CD4-positive, alpha-beta T cell treated with Interleukin-6 for 4 hours (primary cell): Measurements from ENCODE around the gene DPP7.
A peak's percentile ranks its signal among the peaks of the same experiment; 100 is the strongest.

Experiments
- DNase-seq: peaks from one replicate; pipeline ENCODE4 v3.0.0-alpha.2; 2020; ENCODE audit warnings: mixed read lengths

DPP7 gene

DNA sequence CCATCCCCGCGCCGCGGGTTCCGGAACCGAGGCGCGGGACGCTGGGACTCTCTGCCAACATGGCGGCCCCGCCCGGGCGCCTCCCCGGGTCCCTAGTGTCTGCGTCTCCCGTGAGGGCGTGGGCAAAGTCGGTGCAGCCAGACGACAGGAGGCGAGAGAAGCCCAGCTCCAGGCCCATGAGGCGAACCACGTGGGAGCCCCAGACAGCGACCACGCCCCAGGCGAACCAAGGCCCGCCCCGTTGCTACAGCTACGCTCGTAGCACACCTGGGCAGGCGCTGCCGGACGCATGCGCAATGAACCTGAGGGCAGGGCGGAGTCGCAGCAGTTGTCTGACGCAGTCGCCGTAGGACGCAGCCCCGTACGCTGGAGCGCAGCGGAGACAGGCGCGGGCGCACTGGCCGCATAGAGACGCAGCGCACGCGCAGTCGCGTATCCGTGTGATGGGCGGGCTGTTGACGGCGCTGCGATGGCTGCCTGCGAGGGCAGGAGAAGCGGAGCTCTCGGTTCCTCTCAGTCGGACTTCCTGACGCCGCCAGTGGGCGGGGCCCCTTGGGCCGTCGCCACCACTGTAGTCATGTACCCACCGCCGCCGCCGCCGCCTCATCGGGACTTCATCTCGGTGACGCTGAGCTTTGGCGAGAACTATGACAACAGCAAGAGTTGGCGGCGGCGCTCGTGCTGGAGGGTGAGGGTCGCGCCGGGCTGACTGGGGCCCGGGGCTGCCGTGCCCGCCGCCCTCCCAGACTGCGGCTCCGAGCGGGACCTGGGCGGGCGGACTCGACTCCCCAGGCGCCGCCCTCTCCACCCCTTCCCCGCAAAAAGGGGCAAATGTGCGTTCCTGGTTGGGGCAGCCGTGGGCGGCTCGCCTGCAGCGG lies 27.8 kb downstream of the DPP7 start, which contains the start of gene MAN1B1:
Gene MAN1B1, plus strand, starts transcription at position 455 of the 878 bp plus-strand sequence. Its CDS starts 15 bp downstream, at position 470.
- peak; percentile 100 for DNase-seq

GRCh38 chr9:137085920-137086530 lies 28.5 kb downstream of the DPP7 start:
- DNase-seq = peak; percentile 34

- DNase-seq = no peak
These were observed 30.0 kb downstream of the DPP7 start for GRCh38 chr9:137084526-137084925.

GRCh38 chr9:137083394-137084004 lies 31.0 kb downstream of the DPP7 start:
- no peak for DNase-seq

DNA sequence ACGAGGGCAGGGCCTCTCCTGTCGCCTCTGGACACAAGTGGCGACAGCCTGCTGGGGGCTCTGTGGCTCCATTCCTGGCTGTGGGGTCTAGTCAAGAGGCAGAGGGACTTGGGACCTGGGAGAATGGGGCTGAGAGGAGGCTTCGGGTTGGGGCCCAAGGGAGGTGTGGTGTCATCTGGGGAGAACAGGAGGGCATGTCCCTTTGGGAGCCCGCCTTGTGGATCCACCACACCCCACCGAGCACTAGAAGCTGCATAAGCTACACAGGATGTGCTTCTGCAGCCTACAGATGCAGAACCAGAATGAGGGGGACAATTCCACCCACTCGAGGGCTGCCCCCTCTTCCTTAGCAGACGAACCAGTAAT lies 31.6 kb downstream of the DPP7 start:
- DNase-seq = no peak

DNA sequence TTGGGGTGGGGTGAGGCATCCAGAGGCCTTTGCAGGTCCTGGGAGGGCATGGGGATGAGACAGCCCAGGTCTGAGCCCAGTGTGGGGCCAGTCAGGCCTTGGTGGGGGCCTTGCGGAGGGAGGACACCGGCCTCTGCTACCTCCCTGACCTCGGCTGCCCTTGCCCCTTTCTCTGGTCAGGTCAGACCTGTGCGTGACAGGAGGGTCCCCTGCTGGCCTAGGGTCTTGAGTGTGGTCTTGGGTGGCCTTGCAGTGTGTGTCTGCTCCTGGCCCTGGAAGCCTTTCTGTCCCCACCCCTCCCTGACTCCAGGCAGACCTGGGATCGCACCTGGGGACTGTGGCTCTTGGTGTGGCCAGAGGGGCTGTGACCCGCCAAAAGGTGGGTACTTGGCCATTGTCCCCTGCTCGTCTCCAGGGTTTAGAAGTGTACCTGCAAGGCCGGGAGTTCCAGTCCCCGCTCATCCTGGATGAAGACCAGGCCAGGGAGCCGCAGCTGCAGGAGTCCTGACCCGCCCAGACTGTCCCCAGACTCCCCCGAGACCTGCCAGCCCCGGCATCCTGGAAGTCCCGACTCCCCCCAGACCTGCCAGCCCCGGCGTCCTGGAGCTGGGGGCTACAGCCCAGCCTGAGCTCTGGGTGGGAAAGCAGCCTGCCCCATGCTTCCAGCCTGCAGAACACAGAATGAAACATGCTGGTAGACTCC lies 32.2 kb downstream of the DPP7 start:
- DNase-seq = no peak

DNA sequence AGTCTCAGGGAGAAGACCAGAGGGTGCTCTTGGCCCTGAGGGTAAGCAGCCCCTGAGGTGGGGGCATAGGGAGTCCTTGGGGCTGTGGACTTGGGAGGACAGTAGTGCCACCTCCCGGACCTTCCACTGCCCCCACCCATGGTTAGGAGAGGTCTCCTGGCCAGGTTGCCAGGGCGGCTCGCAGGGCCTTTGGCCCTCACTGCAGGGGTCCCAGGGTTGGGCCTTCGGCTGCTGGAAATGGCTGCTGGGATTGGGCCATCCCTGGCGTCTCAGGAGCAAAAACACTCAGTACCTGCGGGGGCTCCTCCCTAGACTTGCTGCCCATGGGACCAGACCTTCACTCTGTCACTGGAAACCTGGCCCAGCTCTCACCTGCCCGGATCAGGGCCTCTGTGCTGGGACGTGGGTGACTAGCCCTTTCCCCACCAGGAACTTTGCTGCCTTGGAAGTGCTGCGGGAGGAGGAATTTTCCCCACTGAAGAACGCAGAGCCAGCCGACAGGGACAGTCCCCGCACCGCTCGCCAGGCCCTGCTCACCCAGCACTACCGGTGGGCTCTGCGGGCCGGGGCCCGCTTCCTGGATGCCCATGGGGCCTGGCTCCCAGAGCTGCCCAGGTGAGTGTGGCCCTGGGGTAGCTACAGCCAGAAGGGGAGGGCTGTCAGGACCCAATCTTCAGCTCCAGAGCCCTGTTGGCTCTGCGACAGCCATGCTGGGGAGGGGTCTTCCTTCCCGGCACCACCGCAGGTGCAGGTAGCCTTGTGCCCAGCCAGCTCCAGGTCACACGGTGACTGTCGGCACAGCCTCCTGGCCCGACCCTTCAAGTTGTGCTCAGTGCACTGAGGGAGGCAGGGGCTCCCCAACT lies 34.0 kb downstream of the DPP7 start:
- no peak for DNase-seq

- DNase-seq = no peak
These were observed 35.1 kb downstream of the DPP7 start for GRCh38 chr9:137079401-137079787.

DNA sequence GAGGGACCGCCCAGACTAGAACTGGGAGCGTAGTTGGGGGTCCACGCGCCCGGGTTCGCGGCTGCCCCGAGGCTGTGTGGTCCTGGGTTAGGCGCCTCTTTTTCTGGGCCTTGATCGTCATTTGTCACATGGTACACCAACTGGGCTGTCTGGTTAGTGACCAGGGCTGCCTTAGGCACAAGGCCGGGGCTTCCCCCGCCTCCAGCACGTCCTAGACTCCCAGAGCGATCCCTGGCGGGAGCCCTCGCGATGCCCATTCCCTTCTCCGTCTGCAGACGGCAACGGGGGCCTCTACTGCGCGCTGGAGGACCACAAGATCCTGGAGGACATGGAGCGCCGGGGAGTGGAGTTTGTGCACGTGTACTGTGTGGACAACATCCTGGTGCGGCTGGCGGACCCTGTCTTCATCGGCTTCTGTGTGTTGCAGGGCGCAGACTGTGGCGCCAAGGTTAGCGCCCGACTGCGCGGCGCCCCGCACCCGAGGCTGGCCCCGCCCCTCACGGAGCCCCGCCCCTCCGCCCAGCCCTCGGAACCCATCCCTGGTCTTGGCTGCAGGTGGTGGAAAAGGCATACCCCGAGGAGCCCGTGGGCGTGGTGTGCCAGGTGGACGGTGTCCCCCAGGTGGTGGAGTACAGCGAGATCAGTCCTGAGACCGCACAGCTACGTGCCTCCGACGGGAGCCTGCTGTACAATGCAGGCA lies 35.7 kb downstream of the DPP7 start:
- no peak for DNase-seq

GRCh38 chr9:137077758-137078693 lies 36.5 kb downstream of the DPP7 start:
- DNase-seq = peak; percentile 60

- DNase-seq = peak; percentile 61
These were observed 37.4 kb downstream of the DPP7 start, which contains the start of gene UAP1L1 for GRCh38 chr9:137077010-137077747. UAP1L1 (plus strand) TSS chr9:137077517; CDS start chr9:137077533, 16 bp downstream.

DNA sequence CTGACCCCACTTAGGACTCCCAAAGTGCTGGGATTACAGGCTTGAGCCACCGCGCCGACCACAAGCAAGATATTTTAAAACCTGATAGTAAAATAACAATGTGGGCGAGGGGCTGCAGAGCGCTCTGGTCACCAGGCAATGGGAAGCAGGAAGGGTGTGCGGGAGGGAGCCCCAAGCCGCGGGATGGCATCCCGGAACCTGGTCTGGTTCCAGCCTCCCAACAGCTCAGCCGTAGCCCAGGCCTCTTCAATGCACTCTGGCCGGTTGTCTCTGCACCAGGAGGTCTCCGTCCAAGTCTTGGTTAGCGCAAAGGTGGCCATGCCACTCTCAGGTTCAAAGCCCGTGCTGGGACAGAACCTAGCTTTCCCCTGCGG lies 37.9 kb downstream of the DPP7 start:
- DNase-seq = no peak

- no peak for DNase-seq
These were observed 39.2 kb downstream of the DPP7 start for GRCh38 chr9:137075275-137075775.

DNA sequence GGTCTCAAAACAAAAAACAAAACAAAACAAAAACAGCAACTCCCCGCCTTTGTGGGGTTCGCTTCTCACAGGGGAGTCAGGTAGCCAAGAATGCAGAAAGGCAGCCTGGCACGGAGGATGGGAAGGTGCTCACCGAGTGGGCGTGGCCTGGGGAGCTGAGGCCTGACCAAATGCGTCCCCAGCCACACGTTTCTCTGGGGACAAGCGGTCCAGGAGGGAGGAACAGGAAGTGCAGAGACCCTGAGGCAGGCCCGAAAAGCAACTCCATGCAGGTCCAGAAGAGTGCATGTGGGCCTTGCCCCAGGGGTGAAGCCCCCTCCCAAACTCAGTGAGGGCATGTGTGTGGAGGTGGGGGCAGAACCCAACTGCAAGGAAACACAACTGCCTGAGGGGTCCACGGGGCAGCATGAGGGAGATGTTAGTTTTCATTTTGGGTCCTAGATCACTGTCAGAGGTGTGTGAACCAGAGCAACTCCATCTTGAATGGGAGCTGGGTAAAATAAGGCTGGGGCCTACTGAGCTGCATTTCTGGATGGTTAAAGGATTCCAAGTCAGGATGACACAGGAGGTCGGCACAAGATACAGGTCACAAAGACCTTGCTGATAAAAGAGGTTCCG lies 39.8 kb downstream of the DPP7 start:
- no peak for DNase-seq

DNA sequence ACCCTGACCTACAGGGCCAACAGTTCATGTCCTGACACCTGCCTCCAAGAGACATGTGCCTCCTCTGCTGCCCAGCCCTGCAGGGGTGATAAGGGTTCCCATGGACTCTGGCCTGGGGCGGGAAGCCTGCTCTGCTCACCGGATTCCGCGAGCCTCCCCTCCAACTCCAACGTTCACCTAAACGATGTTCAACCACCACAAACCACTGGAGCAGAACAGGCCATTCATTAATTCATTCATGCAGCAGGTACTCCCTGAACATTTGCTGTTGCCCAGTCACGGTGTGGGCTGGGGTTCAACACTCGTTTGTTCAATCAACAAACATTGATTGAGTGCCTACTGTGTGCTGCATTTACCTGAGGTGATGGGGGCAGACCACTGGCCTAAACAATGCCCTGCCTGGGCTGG lies 40.5 kb downstream of the DPP7 start:
- DNase-seq = no peak

DNA sequence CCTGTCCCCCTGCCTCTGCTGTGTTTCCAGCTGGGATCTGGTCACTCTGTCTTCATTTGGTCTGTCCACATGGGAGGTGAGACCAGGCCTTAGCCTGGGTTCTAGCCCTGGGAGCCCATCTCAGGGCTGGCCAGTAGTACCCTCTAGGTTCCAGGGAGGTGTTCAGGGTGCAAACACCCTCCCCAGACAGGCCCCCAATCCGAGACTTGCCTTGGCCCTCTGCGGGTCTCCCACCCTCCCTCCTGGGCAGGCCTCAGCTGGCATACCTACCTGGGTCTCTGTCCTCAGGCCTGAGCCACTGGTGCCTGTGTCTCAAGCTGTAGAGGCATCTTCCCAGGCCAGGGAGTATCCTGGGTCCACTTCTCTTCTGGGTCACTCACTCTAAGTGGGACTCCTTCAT lies 43.3 kb downstream of the DPP7 start:
- DNase-seq = no peak

- no peak for DNase-seq
These were observed 43.6 kb downstream of the DPP7 start for GRCh38 chr9:137070906-137071275.

DNA sequence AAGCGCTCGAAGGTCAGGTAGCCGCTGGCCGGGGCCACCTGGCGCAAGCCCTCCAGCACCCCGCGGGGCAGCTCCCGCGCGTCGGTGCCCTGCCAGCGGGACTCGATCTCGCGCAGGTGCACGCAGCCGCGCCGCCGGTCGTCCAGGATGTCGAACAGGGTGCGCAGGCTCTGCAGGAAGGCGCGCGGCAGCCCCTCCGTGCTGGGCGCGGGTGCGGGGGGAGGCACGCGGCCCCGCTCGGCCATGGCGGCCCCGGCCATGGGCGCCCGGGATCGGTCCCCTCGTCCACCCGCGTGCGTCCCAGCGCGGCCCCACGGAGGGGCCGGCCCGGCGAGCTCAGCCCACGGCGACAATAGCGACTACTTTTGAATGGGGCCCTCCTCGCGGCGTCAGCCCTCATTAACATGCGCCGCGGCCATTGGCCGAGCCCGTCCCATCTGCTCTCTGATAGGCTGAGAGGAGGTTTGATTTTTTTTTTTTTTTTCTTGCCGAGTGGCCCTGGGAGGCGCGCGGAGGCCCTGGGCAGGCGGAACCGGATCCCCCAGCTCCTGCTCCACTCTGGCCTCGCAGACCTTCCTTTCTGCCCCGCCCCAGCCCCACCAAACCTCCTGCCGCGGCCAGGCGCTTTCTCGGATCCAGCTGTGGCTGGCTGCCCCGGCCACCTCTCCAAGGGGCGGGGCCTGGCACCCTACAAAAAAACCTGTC lies 44.2 kb downstream of the DPP7 start, which contains the start of gene SAPCD2:
Gene SAPCD2, minus strand, starts transcription at position 357 of the 705 bp plus-strand sequence. Its CDS starts 97 bp downstream, at position 260.
- DNase-seq = peak; percentile 85
